NCI-H187 (cell line): Measurements from ENCODE around the gene CDX2.
"Not testable (repeated sequence)": the region's sequence is repeated elsewhere in the genome, so short reads cannot be mapped to it uniquely, and the experiment has no call there.

Experiments
- DNase-seq, 2 experiments: peaks; one replicate each; lab custom pipeline; 2025; lab: John Stamatoyannopoulos, UW

The CDX2 gene

DNA sequence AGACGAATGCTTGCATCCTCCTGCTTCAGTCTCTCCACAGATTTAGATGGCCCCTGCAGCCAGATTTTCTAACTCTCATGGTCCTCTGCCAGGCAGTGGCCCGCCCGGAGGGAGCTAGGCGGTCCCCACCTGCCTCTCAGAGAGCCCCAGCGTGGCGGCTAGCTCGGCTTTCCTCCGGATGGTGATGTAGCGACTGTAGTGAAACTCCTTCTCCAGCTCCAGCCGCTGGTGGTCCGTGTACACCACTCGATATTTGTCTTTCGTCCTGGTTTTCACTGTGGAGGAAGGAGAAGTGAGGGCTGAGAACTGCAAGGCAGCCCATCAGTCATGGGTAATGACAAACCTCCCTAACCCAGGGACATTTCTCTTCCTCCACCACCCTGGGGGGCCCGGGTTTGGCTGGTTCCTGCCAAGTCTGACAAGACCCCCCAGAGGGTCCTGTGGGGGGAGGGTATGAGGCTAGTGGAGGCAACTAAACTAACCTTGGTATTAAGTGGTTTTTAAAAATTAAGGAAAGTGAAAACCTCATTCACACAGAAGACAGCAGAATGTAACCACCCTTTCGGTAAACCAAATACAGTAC is 4.3 kb downstream of the CDX2 start:
- no peak for DNase-seq

DNA sequence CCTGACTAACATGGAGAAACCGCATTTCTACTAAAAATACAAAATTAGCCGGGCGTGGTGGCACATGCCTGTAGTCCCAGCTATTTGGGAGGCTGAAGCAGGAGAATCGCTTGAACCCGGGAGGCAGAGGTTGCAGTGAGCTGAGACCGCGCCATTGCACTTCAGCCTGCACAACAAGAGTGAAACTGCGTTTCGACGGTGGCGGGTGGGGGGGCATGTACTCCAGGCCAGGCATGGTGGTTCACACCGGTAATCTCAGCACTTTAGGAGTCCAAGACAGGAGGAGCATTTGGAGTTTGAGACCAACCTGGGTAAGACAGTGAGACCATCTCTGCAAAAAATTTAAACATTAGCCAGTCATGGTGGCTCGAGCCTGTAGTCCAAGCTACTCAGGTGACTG is 4.9 kb downstream of the CDX2 start:
- not testable (repeated sequence) for DNase-seq

GRCh38 chr13:27963491-27963890 is 5.6 kb downstream of the CDX2 start:
- no peak for DNase-seq

DNA sequence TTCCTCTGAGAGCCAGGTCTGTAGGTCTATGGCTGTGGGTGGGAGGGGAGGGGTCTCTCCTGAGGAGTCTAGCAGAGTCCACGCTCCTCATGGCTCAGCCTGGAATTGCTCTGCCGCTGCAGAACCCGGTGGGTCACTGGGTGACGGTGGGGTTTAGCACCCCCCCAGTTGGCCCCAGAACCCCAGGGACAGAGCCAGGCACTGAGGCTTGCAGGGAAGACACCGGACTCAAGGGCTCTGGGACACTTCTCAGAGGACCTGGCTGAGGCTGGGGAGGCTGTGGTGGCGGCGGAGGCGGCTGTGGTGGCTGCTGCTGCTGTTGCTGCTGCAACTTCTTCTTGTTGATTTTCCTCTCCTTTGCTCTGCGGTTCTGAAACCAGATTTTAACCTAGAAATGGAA is 6.1 kb downstream of the CDX2 start:
- no peak for DNase-seq

DNA sequence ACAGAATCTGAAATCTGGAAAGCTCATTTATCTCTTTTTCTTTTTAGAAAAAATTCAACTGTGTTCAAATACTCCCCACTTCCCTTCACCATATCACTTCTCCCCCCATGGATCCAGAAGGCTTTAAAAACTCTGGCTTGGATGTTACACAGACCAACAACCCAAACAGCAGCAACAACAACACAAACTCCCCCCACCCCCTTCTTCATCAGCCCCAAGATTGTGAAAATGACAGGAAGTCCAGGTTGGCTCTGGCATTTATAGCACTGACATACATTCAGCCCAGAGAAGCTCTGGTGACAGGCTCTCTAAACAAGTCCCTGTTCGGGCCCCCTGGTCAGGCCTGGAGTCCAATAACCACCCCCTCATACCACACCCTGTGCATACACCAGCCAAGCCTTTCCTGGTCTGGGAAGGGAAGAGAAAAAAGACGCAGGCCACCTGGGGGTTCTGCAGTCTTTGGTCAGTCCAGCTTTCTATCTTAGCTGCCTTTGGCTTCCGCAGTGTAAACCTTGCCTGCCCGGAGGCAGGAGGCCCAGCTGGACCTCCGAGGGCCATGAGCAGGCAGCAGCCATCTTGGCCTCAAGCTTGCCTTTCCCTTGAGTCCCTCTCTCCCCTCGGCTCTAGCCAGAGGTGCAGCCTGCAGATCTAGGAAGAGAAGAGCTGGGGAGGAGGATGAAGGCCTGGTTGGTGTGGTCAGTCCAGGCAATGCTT is 6.8 kb downstream of the CDX2 start:
- DNase-seq, result no peak

GRCh38 chr13:27961227-27962085 is 7.7 kb downstream of the CDX2 start:
- no peak for DNase-seq

DNA sequence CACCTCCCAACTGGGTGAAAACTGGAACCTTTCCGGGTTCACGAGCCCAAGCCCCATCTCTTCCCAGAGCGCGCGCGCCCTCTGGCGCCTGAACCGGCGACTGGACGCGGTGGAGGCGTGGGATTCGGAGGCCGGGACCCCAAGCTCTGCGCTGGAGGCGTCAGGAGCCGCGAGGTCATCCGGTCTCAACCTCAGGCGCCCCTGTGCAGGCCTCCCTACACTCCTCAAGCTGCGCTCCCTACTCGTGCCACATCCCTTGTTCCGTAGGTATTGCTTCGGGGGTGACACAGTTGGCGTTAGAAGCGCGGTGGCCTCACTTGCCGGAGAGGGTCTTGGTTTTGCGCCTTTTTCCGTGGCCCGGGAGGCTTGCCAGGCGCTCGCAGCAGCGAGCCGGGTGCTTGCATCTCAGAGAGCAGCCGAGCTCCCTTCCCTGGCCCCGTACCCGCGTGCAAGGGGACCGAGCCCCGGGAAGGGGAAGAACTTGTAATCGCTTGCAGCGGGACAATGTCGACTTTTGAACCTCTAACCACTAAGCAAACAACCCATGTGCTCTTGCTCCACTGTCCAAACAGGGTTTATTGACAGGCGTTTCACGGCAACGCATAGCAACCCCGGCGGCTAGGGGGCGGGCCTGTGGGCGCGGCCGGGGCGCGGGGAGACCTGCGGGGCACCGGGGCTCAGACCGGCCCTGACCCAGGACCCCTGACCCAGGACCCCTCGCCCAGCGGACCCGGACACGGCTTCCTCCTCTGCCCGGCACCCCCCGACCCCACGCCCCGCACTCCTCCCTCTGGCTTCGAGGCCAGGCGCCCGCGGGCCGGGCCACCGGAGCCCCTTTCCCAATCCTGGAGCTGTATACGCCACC is 8.5 kb downstream of the CDX2 start:
- no peak for DNase-seq

- no peak for DNase-seq
Observed at GRCh38 chr13:27959976-27960361, 9.1 kb downstream of the CDX2 start.

GRCh38 chr13:27956576-27957300 is 12.4 kb downstream of the CDX2 start:
- no peak for DNase-seq

- no peak for DNase-seq
Observed at GRCh38 chr13:27955014-27955591, 14.0 kb downstream of the CDX2 start.

DNA sequence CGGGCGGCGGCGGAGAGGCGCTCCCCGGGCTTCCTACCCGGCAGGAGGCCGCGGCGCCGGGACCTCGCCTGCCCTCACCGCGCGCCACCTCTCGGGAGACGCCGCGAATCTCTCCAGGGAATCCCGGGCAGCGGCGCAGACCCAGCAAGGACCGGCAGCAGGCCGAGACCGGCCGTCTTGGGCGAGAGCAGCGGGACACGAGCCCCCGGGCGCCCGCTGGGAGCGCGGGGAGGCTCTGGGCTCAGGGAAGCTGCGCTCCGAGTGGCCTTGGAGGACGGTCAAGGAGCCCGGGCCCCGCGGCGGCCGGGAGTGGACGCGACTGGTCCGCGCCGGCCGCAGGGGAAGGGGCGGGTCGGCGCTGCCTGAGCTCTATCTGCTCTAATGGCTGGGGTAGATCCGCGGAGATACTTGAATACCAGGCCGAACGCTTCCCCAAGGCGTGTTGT is 14.7 kb downstream of the CDX2 start:
- no peak for DNase-seq

DNA sequence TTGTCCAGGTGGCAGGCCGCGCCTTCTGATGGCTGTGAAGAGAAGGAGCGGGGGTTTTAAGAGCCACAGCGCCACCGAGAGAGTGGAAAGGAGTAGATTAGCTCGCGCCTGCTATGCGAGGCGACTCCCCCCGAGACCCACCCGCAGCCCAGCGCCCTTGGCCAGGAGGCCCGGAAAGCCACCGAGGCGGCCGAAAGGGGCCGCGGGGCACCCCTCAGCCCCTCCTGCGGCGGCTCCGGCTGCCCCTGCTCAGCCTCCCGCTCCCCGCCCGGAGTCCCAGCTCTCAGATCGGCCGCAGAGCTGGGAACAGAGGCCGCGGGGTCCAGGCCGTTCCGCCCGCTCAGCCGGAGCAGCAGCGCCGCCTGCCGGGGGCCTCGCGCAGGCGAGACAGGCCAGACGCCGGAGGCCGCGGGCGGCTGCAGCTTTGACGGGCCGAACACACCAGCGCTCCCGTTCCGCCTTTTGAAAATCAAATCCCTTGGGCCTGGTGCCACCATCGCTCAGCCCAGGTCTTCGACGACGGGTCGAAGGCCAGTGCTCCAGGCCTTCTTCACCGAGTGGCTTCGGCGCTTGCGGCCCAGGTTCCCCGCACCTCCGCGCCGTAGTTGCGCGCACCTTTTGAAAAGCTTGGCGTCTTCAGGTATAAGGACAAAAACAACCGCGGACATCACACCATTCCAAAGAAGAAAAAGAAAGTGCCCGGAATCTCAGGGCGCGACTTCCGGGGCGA is 15.3 kb downstream of the CDX2 start:
- peak; percentile 33 to 51 for DNase-seq

DNA sequence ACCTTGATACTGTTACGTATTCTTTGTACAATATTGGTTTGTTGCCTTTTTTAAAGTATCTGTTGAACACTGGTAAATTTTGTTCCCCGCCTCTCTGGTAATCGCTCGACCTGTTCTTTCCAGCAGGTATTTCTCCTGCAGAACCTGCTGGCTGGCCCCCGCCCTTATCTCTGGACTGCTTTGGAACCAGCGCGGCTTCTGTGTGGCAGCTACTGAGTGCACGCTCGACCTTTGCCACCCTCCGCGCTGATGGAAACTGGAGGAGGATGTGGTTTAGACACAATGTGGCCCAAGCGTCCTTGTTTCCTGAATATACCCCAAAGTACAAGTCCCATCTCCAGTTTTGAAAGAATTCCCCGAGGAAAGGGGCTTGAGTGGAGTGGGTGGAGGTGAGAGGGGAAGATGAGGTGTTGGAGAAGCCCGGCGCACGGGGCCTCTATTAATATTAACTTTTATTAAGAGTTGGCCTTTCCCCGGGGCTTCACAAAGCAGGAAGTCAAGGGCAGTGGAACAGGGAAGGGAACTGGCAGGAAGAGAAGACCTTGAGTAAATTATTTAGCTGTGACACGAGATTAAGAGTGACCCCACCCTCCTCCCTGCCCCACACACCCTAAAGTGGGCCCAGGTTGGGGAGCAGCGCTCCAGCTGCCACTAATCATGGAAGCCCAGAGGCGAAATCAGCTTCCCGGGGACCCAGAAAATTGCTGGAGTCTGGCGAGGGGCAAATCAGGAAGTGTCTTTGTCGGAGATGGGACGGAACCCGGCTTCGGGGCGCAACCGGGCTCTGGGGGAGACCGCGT is 16.0 kb downstream of the CDX2 start:
- no peak for DNase-seq

GRCh38 chr13:27942972-27943371 is 26.1 kb downstream of the CDX2 start:
- DNase-seq, result no peak

GRCh38 chr13:27933580-27934328 is 35.4 kb downstream of the CDX2 start:
- no peak for DNase-seq

DNA sequence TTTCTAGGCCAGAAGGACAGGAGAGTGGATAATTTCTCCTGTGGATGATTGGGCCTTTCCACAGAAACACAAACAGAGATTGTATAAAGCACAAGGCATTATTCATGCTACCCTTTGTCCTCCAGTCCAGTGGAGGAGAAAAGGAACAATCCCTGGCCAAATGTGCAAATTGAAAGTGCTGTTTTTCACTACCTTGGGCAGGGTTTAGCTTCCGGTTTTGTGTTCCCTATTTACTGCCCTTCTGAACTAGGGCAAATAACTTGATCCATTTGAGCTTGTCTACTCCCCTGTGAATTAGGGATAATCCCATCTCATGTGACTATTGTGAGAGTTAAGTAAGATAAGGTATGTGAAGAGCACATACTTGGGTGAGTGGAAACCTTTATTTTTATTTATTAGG is 36.0 kb downstream of the CDX2 start:
- DNase-seq, result no peak

GRCh38 chr13:27929868-27930267 is 39.2 kb downstream of the CDX2 start:
- DNase-seq, result no peak
